HG03196 (cell line): ENCODE measurements around the gene GHRL.
A peak's percentile ranks its signal among the peaks of the same experiment; 100 is the strongest.

Experiments
- ATAC-seq: cut with Tn5 transposase; IDR thresholded peaks from one replicate; pipeline ENCODE4 v1.9.1; 2021; ENCODE audit not compliant: unreplicated experiment

The GHRL gene

DNA sequence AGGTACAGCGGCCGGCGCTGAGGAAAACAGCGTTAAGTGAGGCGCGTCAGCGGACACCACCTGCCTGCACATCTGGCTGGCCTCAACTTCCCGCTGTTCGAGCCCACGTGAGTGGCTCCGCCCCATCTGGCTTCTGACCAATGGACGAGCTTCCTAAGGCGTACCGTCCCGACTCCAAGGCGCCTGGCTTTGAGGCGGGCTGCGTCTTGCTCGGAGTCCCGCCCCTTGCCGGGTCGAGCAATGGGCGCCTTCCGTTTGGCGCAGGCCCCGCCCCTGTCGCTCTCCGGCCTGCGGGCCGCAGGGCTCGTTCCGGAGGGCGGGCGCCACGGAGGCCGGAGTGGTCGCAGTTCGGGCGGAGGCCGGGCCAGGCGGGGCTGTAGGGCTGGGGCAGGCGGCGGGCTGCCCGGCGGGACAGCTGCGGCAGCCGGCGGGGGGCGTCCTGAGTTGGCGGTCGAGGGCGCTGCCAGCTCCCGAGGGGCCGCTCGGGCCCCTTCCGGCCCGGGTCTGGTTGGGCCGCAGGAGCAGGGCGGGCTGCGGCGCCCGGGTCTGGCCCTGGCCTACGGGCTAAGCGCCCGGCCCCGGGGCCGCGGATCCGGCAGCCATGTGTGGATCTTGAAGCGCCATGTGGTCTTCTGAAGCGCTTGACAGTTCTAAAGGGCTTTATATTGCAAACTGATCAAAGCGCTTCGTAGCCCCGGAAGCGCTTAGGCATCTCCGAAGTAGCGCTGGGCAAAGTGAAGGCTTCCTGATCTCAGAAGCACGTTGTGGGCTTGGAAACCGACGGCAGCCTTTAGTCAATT lies 44.4 kb downstream of the GHRL start, which contains the start of gene TATDN2:
Gene TATDN2, plus strand, starts transcription at position 276 of the 800 bp plus-strand sequence. CDS start 742 bp downstream, outside the sequence.
- ATAC-seq: peak; percentile 96

DNA sequence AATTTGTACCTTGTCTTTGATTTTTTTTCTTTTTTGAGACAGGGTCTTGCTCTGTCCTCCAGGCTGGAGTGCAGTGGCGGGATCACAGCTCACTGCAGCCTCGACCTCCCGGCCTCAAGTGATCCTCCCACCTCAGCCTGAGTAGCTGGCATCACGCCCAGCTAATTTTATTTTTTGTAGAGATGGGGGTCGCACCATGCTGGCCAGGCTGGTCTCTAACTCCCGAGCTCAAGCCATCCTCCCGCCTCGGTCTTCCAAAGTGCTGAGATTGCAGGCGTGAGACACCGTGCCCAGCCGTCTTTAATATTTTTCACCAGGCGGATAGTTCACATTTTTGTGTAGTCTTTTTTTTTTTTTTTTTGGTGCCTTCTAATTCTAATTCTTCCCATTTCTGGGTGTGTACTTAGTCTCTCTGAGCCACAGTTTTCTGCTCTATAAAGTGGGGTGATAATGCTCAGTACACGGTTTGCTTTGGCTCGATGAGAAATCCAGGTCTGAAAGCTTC lies 45.0 kb downstream of the GHRL start:
- ATAC-seq: no peak

DNA sequence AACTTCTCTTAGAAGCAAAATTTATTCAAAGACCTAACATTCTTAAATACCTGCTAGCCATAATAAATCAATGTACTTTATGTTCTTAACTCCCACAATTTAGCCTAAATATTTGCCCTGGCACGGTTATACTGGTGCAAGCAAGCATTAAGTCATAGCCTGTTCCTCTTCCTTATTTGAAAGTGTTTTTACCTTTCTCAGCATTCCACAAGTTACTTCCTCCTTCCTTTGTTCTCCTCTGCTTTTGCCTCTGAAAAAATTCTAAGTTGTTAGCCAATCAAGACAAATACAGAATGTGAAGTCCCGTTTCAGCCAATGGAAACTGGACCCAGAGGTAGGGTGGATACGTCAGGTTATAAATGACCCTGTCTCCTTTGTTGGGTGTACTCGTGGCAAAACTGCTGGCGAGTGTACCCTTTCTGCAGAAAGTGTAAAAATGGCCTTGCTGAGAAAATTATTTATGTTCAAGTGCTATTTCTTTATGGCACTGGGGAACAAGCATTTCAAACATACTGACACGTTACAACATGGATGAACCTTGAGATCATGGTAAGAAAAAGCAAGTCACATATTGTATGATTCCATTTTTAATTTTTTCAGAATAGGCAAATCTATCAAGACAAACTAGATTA lies 47.5 kb downstream of the GHRL start:
- no peak for ATAC-seq

DNA sequence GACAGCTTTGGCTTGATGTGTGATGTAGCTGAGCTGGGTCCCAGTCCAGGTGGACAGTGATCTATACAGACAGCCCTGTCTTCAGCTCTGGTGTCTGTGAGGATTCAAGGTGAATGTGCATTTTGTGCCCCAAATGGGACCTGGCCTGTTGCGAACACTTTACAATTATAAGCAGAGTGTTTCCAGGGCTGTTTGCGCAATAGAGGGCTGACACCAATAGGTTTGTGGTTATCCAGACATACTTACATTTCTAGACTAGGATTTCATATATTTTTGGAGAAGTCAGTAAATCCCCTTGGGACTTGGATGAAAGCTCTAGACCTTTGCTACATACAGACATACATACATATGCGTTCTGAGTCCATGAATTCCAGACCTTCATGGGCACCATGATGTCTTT lies 48.7 kb downstream of the GHRL start:
- no peak for ATAC-seq

DNA sequence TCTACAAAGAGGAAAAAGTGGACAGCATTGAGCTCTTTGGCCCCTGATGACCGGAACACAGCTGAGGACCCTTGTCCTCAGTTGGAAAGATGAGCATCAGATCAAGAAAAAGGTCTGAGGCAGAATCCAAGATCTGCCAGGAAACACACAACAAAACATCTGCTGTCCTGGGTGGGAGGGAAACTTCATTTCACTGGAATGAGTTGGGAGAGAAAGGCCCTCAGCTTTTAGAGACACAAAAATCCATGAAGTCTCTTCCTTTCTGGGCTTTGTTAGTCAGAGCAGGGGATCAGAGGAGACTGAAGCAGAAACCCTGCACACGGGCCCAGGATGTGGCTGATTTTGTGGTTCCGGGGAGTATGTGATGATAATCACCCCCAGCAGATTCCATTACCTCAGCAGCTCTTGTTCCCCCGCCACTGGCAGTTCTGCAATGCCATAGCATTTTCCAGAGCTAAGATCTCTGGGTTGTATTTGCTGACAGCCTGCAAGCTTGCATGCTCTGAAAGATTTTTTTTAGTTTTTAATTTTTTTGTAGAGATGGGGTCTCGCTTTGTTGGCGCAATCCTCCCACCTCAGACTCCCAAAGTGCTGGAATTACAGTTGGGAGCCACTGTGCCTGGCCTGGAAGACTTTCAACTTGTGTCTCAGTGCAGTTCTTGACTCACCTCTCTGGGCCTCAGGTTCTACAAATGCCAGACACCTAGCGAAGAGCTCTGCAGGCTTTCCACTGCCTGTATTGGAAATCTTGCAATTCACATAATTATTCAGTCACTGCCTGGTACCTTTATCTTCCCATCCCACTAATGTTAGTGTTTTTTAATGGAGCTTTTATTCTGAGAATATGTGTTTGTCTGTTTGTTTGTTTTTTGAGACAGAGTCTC lies 50.3 kb downstream of the GHRL start:
- ATAC-seq: no peak

DNA sequence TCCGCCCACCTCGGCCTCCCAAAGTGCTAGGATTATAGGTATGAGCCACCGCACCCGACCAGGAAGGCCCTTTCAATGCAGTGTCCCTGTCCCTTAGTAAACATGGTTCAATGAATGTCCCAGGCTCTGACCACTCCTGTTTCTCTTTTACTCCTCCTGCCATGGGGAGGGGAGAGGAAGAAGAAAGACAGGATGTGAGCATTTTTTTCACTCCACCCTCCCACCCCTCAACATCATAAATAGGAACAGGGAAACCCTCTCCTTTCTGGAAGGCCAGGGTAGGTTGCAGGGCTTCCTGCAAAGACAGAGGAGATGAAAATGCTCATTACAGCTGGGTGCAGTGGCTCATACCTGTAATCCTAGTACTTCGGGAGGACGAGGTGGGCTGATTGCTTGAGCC lies 51.9 kb downstream of the GHRL start:
- ATAC-seq: no peak

DNA sequence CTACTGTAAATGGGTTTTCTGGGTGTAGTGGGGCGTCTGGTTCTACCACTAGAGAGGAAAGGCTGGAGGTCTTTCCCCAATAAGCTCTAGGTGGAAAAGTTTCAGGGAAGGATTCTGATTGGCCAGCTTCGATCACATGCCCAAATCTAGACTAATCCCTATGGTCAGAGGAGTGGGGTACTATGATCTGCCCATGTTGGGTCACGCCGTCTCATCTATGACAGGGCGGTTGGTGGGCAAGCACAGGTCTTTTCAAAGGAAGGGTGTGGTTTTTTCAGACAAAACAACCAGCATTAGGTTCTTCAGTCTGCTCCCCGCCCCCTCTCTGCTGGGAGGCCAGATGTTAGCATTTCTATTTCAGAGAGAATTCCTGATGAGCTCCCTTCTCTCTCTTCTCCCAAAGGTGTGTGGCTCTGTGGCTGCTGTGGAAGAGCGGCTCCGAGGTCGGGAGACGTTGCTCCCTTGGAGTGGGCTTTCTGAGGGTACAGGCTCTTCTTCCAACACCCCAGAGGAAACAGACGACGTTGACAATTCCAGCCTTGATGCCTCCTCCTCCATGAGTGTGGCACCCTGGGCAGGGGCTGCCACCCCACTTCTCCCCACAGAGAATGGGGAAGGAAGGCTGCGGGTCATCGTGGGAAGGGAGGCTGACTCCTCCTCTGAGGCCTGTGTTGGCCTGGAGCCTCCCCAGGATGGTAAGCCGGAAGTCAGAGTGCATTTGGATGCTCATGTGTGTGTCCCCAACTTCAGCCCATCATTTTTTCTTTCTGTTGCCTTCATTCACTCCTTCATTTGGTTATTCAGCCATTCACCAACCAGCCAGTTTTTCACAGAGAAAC lies 54.2 kb downstream of the GHRL start:
- no peak for ATAC-seq
